Prostate gland (tissue), 2 donors: Measurements from ENCODE around the gene CCDC14.
"Not testable (repeated sequence)": the region's sequence is repeated elsewhere in the genome, so short reads cannot be mapped to it uniquely, and the experiment has no call there.

Experiments
- POLR2A ChIP-seq: fragments of 450-650 bp; IDR thresholded peaks from one replicate; pipeline ENCODE4 v1.6.1; 2016; ENCODE audit warnings: antibody characterized with exemption, mild to moderate bottlenecking
- POLR2AphosphoS5 ChIP-seq: sonication (generic); formaldehyde crosslinking; IDR thresholded peaks from one replicate; pipeline ENCODE4 v1.6.1; 2017; ENCODE audit warnings: antibody characterized with exemption
- TF ChIP-seq, protein P1 (sequence below), 4 experiments: fragments of 200-600 bp in 2 of 4; fragments of 450-650 bp in 2 of 4; sonication (generic) in 2 of 4; IDR thresholded peaks; 1 replicate in 3 of 4; 2 replicates in 1 of 4; pipeline ENCODE4 v1.5.1; 2016 to 2019; ENCODE audit warnings: antibody characterized with exemption in 4 of 4, mild to moderate bottlenecking in 2 of 4, moderate library complexity in 2 of 4

DNA sequence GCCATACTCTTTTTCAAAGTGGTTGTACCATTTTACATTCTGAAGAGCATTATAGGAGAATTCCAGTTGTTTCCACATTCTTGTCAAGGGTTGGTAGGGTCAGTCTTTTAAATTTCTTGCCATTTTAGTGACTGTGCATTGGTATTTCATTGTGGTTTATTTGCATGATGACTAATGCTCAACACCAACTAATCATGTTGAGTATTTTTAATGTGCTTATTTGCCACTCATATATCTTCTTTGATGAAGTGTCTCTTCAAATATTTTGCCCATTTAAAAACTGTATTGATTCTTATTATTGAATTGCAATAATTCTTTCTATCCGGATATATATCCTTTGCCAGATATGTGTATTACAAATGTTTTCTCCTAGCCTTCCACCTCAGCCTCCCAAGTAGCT, 47.3 kb upstream of the CCDC14 start:
- TF ChIP-seq, protein P1, sequence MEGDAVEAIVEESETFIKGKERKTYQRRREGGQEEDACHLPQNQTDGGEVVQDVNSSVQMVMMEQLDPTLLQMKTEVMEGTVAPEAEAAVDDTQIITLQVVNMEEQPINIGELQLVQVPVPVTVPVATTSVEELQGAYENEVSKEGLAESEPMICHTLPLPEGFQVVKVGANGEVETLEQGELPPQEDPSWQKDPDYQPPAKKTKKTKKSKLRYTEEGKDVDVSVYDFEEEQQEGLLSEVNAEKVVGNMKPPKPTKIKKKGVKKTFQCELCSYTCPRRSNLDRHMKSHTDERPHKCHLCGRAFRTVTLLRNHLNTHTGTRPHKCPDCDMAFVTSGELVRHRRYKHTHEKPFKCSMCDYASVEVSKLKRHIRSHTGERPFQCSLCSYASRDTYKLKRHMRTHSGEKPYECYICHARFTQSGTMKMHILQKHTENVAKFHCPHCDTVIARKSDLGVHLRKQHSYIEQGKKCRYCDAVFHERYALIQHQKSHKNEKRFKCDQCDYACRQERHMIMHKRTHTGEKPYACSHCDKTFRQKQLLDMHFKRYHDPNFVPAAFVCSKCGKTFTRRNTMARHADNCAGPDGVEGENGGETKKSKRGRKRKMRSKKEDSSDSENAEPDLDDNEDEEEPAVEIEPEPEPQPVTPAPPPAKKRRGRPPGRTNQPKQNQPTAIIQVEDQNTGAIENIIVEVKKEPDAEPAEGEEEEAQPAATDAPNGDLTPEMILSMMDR (IDR thresholded peaks at IDR 0.05): not testable (repeated sequence)
- TF ChIP-seq POLR2AphosphoS5, POLR2A: not testable (repeated sequence)
